Brain pericyte (primary cell): ENCODE data around the gene C10orf62.
"Not testable (repeated sequence)": the region's sequence is repeated elsewhere in the genome, so short reads cannot be mapped to it uniquely, and the experiment has no call there.

ENCODE experiments used
- DNase-seq: peaks from one replicate; pipeline ENCODE4 v3.0.0-alpha.2; 2012; ENCODE audit warnings: low read depth, low spot score

Gene C10orf62

DNA sequence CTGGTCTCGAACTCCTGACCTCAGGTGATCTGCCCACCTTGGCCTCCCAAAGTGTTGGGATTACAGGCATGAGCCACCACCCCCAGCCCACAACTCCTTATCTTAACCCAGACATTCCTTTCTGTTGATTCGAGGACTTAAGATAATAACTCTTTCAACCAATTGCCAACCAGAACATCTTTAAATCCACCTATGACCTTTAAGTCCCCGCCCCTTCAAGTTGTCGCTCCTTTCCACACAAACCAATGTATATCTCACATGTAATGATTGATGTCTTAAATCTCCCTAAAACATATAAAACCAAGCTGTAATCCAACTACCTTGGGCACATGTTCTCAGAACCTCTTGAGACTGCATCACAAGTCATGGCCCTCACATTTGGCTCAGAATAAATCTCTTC is 24.7 kb upstream of the C10orf62 start:
- no peak for DNase-seq

DNA sequence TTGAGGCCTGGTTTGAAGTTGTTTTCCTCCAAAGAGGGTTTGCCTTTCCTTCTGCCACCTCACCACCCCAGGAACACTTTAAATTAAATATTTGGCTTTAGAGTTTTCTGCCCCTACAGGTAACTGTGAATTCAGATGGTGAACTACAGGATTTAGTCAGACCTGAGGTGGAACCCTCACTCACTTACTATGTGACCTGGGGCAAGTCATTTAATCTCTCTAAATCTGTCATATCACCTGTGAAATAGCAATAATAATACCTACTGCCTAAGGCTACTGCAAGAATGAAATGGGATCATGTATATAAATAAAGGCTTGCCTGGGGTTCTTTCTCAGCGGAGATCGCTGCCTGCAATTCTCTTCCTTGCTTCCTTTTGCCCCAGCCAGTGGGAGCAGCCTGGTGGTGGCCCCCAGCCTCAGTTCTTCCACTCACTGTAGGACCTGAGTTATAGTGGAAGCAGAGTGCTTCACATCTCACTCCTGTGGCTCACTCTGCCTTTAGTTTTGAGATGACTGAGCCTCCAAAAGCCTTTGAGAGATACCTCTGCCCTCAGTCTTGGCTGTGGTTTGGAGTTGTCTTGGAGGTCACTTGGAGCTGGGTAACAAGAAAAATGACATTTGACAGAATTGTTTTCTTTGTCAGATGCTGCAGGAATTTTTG is 23.1 kb upstream of the C10orf62 start:
- no peak for DNase-seq

DNA sequence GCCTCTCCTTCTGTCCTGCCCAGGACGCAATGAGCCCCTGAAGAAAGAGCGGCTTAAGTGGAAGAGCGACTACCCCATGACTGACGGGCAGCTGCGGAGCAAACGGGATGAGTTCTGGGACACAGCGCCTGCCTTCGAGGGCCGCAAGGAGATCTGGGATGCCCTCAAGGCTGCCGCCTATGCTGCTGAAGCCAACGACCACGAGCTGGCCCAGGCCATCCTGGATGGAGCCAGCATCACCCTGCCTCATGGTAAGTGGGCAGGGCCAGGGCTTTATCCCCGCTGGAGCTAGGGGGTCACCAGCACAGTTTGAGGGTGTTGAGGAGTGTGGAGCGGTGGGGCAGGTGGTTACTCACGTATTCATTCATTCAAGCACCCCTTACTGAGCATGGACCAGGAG is 21.6 kb upstream of the C10orf62 start:
- no peak for DNase-seq

DNA sequence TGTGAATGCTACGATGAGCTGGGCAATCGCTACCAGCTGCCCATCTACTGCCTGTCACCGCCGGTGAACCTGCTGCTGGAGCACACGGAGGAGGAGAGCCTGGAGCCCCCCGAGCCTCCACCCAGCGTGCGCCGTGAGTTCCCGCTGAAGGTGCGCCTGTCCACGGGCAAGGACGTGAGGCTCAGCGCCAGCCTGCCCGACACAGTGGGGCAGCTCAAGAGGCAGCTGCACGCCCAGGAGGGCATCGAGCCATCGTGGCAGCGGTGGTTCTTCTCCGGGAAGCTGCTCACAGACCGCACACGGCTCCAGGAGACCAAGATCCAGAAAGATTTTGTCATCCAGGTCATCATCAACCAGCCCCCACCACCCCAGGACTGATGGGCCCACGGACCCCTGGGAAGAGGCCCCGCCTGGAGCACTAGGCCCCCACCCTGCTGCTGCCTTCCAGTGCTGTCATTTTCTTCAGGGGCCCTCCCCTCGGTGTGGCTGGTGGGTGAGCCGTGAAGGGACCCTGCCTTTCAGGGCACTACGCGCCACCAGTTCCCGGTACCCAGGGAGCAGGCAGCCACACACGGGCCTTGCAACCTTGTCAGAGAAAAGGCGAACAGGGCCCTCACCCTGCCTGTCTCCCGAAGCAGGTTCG is 19.3 kb upstream of the C10orf62 start:
- DNase-seq, result no peak

DNA sequence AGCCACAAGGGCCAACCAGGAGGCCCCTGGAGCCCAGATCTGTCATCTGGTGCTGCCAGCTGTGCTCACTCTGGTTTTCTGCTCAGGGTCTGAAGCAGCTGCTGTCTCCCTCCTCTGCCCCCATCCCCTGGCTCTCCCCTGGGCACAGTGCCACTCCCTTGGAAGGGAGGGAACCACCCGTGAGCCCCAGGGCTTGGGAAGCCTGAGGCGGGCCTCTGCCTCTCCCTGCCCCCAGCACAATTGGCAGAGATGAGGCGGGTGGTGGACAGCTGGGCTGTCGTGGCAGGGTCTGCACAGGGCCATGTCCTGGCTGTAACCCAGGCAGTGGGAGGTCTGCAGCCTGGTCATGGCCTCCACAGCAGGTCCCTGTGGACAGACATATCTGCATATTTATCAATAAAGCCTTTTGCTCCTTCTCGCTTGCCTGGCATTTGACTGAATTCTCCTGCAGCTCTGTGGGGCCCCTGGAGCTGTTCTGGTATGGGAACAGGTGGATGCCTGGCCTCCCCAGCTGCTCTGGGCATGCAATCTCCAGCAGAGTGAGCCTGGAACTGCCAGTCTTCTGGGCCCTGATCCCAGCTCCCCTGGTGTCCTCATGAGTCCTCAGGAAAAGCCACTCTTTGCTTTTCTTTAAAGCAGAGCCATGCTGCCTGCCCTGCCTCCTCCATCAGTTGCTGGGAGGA is 18.6 kb upstream of the C10orf62 start:
- no peak for DNase-seq

DNA sequence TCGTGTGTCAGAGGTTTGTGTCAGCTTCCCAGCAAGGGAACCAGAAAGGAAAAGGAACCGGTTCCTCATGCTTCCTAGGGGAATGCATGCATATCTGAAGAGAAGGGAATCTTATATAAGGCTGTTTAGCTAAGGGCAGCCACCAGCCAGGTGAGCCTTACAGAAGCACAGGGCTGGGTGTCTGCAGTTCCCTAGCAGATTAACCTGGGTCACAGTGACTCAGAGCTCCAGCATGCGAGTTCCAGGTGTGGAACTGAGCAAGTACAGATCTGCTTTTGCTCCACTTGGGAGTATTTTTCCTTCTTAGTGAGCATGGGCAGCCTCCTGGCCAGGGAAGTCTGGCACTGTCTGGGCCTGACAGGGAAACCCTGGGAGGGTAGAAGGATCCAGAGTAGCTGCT is 17.9 kb upstream of the C10orf62 start:
- DNase-seq, result no peak

DNA sequence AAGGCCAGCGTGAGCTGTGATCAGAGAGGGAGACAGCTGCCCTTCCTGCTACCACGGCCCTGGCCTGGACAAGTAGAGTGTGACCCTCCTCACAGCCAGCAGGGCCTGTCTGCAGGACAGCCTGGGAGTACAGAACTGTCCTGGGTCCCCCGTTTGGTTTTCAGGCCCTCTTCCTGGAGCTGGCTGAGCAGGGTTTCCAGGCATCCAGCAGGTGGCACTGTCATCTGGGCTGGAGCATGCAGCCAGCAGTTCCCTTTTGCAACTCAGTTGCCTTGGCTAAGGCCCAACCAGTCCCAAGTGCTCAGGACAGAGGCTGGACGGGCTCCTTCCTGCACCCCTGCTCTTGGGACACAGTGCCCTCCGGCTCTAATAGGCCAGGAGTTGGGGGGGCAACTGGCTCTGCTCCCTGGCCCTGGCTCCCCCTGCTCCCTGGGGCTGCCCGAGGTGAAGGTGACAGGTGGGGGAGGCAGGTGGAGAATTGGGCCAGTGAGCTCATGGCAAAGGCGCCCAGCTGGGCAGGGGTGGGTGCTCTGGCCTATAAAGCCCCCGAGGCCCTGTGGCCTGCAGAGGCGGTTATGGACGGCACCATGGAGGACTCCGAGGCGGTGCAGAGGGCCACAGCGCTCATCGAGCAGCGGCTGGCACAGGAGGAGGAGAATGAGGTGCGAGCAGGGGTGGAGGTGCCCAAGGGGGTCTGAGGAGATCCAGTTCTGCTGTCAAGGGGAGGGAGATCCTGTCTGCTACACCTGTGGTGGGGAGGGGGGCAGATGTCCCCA is 17.1 kb upstream of the C10orf62 start, which contains the start of gene ANKRD2:
Gene ANKRD2 (plus strand): TSS at position 566 of the 776 bp plus-strand sequence. CDS start 10 bp downstream, at position 576.
- DNase-seq, result no peak

DNA sequence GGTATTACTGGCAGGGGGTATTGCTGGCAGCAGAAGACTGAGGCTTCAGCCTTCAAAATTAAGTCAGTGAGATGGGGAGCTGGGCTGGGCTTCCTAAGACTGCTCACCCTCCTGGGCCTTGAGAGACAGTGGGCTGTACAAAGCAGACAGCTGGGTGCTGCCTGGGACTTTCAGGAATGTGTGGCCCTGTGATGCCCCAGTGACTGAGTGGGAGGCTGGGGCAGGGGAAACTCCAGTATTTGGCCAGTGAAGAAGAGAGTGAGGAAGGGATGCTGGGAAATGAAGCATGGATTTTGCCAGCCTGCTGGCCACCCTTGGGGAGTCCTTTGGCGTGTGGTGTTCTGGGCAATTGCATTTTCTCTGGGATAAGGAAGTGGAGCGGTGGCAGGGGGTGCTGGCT is 16.5 kb upstream of the C10orf62 start:
- no peak for DNase-seq

DNA sequence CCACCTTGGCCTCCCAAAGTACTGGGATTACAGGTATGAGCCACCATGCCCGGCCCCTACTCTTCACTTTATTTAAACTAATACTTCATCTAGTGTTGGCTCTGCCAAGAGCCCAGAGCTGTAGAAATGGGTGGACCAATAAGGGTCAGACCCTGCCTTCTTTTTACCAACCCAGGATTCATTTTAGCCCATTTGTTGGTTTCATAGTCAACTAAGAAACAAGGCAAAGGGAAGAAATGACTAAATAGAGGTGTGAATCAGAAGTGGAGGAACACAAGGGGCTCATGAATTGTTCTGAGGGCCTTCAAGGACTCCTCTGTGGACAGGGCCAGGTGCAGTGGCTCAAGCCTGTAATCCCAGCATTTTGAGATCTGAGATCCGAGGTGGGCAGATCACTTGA is 15.8 kb upstream of the C10orf62 start:
- no peak for DNase-seq

DNA sequence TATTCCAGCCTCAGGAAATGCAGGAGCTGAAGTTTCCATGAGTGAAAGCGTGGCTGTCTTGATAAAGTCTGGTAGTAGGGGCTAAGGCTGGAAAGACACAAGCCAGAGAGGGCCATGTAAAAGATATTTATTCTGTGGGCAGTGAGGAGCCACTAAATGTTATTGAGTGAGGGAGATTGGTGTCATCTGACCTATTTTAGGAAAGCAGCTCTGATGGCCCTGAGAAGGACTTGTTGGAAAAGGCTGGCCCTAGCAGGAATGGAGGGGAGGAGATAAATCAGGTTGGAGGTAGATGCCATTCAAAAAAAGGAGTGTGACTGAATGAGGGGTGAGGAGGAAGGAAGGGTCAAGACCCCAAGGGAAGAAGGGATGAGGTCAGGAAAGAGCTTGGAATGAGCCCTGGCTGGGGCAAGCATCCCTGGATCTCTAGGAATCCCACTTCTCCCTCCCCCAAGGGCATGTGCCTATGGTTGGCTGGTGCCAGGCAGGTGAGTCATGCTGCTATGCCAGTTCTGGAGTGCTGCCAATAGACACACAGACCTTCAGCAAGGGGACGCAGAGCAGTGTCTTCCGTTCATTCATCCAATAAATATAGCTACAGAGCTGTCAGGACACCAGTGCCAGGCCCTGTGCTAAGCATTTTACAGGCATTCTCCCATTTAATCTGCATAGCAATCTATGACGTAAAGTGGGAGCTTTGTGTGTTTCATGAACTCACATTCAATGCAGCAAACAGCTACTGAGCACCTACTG is 15.0 kb upstream of the C10orf62 start:
- DNase-seq, result no peak

DNA sequence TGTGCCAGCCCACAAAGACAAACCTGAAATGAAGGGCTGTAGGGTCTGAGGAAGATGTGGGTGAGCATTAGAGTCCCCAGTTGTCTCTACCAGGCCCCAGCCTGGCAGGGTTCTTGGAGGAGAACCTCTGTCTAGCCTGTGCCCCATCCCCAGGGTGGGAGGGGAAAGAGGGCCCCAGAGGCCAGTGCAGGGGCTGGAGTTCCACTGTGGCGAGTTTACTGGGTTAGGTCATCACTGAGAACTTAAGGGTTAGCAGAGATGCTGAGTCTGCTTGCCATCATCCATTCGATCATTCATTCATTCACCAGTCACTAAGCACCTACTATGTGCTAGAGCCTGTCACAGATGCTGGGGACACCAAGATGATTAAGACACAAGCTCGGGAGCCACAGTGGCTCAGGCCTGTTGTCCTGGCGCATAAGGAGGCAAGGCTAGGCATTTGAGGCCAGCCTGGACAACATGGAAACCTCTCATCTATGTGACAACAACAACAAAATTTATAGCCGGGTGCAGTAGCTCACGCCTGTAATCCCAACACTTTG is 14.3 kb upstream of the C10orf62 start:
- DNase-seq, result no peak

DNA sequence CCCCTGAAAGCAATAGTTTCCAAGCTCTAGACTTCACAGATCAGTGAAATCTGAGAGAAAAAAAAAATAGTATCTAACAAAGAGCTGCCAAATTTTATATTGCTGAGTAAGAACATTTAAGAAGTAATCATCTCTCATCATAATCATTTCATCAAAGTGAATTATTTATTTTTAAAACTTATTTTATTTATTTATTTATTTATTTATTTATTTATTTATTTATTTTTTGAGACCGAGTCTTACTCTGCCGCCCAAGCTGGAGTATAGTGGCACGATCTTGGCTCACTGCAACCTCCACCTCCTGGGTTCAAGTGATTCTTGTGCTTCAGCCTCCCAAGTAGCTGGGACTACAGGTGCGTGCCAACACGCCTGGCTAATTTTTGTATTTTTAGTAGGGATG is 13.0 kb upstream of the C10orf62 start:
- not testable (repeated sequence) for DNase-seq

DNA sequence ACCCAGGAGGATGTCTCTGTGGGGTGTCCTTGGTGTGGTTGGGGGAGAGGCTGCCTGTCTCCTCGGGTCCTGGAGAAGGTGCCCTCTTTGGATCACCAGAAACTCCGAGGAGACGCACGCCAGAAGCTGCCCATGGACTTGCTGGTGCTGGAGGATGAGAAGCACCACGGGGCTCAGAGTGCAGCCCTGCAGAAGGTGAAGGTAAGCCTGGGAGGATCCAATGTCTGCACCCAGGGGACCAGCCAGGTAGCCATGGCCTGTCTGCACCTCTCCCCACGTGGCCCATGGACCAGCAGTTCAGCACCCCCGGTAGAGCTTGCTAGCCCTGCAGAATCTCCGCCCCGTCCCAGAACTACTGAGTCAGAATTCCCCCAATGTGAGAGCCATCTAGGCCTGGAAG is 11.8 kb upstream of the C10orf62 start:
- DNase-seq, result no peak

DNA sequence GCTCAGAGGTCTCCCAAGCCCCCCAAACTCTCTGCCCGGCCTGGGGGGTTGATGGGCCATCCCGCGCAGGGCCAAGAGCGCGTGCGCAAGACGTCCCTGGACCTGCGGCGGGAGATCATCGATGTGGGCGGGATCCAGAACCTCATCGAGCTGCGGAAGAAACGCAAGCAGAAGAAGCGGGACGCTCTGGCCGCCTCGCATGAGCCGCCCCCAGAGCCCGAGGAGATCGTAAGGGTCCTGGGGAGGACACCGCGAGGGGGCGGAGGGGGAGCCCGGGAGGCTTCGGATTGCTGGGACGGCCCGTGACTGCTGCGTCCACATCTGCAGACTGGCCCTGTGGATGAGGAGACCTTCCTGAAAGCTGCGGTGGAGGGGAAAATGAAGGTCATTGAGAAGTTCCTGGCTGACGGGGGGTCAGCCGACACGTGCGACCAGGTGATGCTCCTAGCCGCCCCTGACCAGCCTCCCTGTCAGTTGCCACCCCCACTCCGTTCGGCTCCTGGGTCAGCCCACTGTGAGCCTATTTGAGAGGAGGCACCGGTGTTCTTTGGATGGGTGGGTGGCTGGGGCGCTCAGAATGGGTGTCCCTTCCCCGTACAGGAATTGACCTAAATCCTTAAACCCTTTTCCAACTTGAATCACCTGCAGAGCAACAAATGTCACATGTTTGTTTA is 11.2 kb upstream of the C10orf62 start:
- no peak for DNase-seq

DNA sequence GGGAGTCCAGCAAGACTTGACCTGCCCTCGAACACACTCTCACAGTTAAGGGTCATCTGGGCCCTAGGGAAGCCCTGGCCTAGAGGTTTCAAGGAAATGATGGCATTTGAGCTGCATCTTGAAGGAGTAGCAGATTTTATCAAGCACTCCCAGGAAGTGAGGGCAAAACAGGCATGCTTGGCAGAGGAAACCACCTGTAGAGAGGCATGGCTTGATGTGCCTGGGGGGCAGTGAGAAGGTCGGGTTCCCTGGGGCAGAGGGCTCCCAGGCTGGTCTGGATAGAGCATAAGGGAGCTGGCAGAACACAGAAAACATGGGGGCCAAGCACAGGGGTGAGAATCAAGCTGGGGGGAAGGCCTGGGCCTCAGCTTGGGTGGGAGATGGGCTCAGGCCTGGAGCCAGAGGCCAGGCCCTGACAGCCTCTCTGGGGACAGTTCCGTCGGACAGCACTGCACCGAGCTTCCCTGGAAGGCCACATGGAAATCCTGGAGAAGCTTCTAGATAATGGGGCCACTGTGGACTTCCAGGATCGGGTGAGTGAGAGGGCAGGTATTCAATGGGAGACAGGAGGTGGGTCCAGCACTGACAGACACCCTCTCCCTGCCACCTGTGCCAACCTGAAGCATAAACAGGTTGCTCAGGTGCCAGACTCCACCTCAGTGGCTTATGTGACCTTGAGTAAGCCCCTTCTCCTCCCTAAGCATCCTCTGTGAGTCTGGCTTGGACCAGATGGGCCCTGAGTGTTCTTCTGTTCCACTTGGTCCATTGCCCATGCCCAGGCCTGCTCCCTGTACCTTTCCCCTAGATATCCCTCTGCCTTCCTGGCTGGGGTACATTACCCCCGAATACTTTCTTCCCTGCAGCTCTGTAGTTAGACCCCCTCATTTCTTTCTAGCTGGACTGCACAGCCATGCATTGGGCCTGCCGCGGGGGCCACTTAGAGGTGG is 8.8 kb upstream of the C10orf62 start:
- no peak for DNase-seq

DNA sequence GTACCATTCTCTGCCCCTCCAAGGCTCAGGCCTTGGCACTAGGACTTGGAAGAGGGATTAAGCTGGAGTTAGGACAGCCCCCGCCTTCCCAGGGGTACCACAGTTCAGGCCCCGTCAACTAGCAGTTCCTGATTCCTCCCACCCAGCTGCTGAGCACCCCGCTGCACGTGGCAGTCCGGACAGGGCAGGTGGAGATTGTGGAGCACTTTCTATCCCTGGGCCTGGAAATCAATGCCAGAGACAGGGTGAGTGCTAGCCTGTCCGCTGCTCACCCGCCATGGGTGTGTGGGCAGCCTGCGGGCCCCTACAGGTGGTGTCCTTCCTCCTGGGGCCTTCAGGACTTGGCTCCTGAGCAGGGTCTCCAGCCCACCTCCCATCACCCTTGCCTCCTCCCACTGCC is 7.4 kb upstream of the C10orf62 start:
- no peak for DNase-seq

DNA sequence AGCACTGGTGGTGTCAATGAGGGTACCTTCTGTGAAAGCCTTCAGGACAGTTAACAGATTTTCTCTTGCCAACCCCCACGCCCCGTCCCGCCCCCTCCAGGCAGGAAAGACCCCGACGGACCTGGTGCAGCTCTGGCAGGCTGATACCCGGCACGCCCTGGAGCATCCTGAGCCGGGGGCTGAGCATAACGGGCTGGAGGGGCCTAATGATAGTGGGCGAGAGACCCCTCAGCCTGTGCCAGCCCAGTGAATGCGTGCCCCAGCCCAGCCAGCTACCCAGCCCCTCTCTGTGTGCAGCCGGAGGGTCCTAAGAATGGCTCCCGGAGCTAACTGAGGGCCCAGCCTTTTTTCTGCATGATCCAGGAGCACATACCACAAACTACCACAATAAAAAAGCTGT is 6.0 kb upstream of the C10orf62 start:
- no peak for DNase-seq

DNA sequence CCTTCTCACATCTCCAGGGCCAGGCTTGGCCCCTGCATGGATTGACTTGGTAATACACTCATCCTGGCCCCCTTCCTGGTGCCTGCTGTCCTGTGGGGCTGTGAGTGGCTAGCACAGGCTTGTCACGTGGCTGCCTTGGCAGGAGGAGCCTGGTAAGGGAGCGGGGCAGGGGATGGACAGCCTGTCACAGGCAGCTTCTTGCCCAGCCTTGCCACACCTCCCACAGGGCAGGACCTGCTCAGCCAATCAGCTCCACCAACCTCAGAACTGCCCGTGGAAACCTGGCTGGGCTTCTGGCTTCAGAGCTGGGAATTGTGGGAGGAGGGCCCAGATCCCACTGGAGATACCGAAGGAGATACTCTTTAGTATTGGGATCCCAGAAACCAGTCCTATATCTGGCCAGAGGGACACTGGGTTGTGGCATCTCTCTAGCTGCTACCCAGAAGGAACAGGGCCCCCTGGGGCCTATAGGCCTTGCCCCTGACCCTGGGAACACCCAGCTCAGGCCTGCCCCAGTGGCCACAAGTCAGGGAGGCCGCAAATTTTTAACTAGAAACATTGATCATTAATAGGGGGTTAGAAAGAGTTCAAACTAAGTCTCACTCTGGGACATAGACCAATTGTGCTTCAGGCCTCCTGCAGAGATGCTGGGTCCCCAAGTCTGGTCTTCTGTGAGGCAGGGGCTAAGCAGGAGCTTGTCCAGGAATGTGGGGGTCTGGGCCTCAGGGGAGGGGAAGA is 5.3 kb upstream of the C10orf62 start, which contains the start of gene HOGA1:
Gene HOGA1 (plus strand): TSS at position 330 of the 738 bp plus-strand sequence. CDS start 315 bp downstream, at position 645.
- DNase-seq, result no peak
